ENCODE data around the gene KIAA0040.

Gene KIAA0040

GRCh38 chr1:175171036-175171913, 21.3 kb downstream of the KIAA0040 start:
- no peak for DNase-seq (ENCODE audit: low read depth in 3 of 3)

GRCh38 chr1:175169286-175170018, 23.1 kb downstream of the KIAA0040 start:
- no peak for DNase-seq (ENCODE audit: low read depth in 3 of 3)

GRCh38 chr1:175168782-175169181, 23.8 kb downstream of the KIAA0040 start:
- DNase-seq (ENCODE audit: low read depth in 3 of 3): no peak

GRCh38 chr1:175167861-175168260, 24.7 kb downstream of the KIAA0040 start:
- no peak for DNase-seq (ENCODE audit: low read depth in 3 of 3)

- no peak for DNase-seq (ENCODE audit: low read depth in 3 of 3)
Observed at GRCh38 chr1:175166746-175167145, 25.8 kb downstream of the KIAA0040 start.

- DNase-seq (ENCODE audit: low read depth in 3 of 3): no peak
Observed at GRCh38 chr1:175164751-175165150, 27.8 kb downstream of the KIAA0040 start.

GRCh38 chr1:175163702-175164101, 28.9 kb downstream of the KIAA0040 start:
- no peak for DNase-seq (ENCODE audit: low read depth in 3 of 3)

- no peak for DNase-seq (ENCODE audit: low read depth in 3 of 3)
Observed at GRCh38 chr1:175162955-175163354, 29.6 kb downstream of the KIAA0040 start.

GRCh38 chr1:175158170-175158591, 34.4 kb downstream of the KIAA0040 start:
- no peak for DNase-seq (ENCODE audit: low read depth in 3 of 3)

- no peak for DNase-seq (ENCODE audit: low read depth in 3 of 3)
Observed at GRCh38 chr1:175157200-175157599, 35.4 kb downstream of the KIAA0040 start.

- no peak for DNase-seq (ENCODE audit: low read depth in 3 of 3)
Observed at GRCh38 chr1:175155936-175156335, 36.6 kb downstream of the KIAA0040 start.

- DNase-seq (ENCODE audit: low read depth in 3 of 3): no peak
Observed at GRCh38 chr1:175155473-175155856, 37.1 kb downstream of the KIAA0040 start.

GRCh38 chr1:175154629-175155472, 37.7 kb downstream of the KIAA0040 start:
- peak; percentile 53 to 55 (median 53) for DNase-seq (ENCODE audit: low read depth in 3 of 3)

GRCh38 chr1:175152006-175152652, 40.4 kb downstream of the KIAA0040 start:
- peak; percentile 39 to 66 (median 46) for DNase-seq (ENCODE audit: low read depth in 3 of 3)

- DNase-seq (ENCODE audit: low read depth in 3 of 3): no peak
Observed at GRCh38 chr1:175150596-175151319, 41.8 kb downstream of the KIAA0040 start.

GRCh38 chr1:175148068-175148467, 44.5 kb downstream of the KIAA0040 start:
- no peak for DNase-seq (ENCODE audit: low read depth in 3 of 3)

- no peak for DNase-seq (ENCODE audit: low read depth in 3 of 3)
Observed at GRCh38 chr1:175147569-175147968, 45.0 kb downstream of the KIAA0040 start.

- DNase-seq (ENCODE audit: low read depth in 3 of 3): peak; percentile 44 to 65 (median 61)
Observed at GRCh38 chr1:175146529-175147213, 45.9 kb downstream of the KIAA0040 start.

GRCh38 chr1:175145899-175146528, 46.6 kb downstream of the KIAA0040 start:
- no peak for DNase-seq (ENCODE audit: low read depth in 3 of 3)

GRCh38 chr1:175138579-175138978, 54.0 kb downstream of the KIAA0040 start:
- no peak for DNase-seq (ENCODE audit: low read depth in 3 of 3)

Measured in stimulated activated CD4-positive, alpha-beta T cell treated with anti-CD3 and anti-CD28 coated beads, TNF-alpha, amount 100 ng/mL, for 48 hours (primary cell).